Small intestine (tissue), 7 donors: Measurements from ENCODE around the gene MYL4. TPM values are rescaled to one million over a fixed set of nuclear protein-coding genes. Genes with fewer than 3 reads are reported as not detected.
A peak's percentile ranks its signal among the peaks of the same experiment; 100 is the strongest.

ENCODE experiments used
- DNase-seq, 2 donors: peaks; one replicate each; pipeline versions ENCODE4 v3.0.0 to v3.0.0-alpha.2; 2013
- FAIRE-seq: peaks from 2 replicates; lab custom pipeline; 2012; peaks lifted over from hg19 to GRCh38; lab: Jason Lieb, UNC
- H3K27ac ChIP-seq, 3 donors: one replicate each; pipeline ENCODE4 v1.5.1; 2013; ENCODE audit warnings: low read length in 2 of 3, mild to moderate bottlenecking in 2 of 3, control low read depth in 1 of 3, inconsistent platforms in 1 of 3, low read depth in 1 of 3, moderate library complexity in 1 of 3
- H3K27me3 ChIP-seq, 3 donors: one replicate each; pipeline ENCODE4 v1.6.1; 2013; ENCODE audit warnings: low read length in 3 of 3, inconsistent platforms in 1 of 3; ENCODE audit not compliant: control insufficient read depth in 3 of 3, insufficient read depth in 3 of 3
- H3K36me3 ChIP-seq, 3 donors: one replicate each; pipeline ENCODE4 v1.6.1; 2013; ENCODE audit warnings: low read length in 3 of 3, inconsistent platforms in 1 of 3, low read depth in 1 of 3, mild to moderate bottlenecking in 1 of 3, moderate library complexity in 1 of 3; ENCODE audit not compliant: control insufficient read depth in 3 of 3, insufficient read depth in 2 of 3
- H3K4me1 ChIP-seq, 3 donors: one replicate each; pipeline ENCODE4 v1.6.1; 2013; ENCODE audit warnings: low read length in 2 of 3, inconsistent platforms in 1 of 3, low read depth in 1 of 3, mild to moderate bottlenecking in 1 of 3, moderate library complexity in 1 of 3; ENCODE audit not compliant: control insufficient read depth in 3 of 3, insufficient read depth in 2 of 3
- H3K4me3 ChIP-seq, 3 donors: one replicate each; pipeline ENCODE4 v1.5.1; 2013; ENCODE audit warnings: low read length in 3 of 3, control low read depth in 1 of 3, inconsistent platforms in 1 of 3, low read depth in 1 of 3, mild to moderate bottlenecking in 1 of 3, moderate library complexity in 1 of 3
- H3K9me3 ChIP-seq, 2 donors: one replicate each; pipeline ENCODE4 v1.6.1; 2013; ENCODE audit warnings: low read depth in 1 of 2, low read length in 1 of 2; ENCODE audit not compliant: control insufficient read depth in 2 of 2, insufficient read depth in 1 of 2
- WGBS, 3 donors: extraction: QIAGEN DNeasy Blood & Tissue Kit; methylation state at CpG; one replicate each; pipeline ENCODE4 v1.1.7; 2013; 5-methylcytosine and 5-hydroxymethylcytosine counted together
- polyA plus RNA-seq, 4 donors: library from polyadenylated mRNA; stranded (reverse) in 3 of 4; unstranded in 1 of 4; fragments of 200-250 nt in 3 of 4; fragments of 120-200 nt in 1 of 4; gene quantifications; one replicate each; pipeline versions ENCODE4 v1.2.1 to v1.2.3, GENCODE V29; 2013
- donor health status: healthy with polysubstance abuse.
- donor health status: control.
- donor health status: control.
- donor health status: Bipolar disorder and iron deficiency.
- donor health status: healthy.

The MYL4 gene
- polyA plus RNA-seq, 4 donors: 0.31 to 5.5 TPM; not detected in 2

GRCh38 chr17:47235506-47235905, 26.4 kb downstream of the MYL4 start:
- WGBS, 3 donors: 22 to 72% (median 37%) methylated on average over 3 of the region's 3 CpGs

DNA sequence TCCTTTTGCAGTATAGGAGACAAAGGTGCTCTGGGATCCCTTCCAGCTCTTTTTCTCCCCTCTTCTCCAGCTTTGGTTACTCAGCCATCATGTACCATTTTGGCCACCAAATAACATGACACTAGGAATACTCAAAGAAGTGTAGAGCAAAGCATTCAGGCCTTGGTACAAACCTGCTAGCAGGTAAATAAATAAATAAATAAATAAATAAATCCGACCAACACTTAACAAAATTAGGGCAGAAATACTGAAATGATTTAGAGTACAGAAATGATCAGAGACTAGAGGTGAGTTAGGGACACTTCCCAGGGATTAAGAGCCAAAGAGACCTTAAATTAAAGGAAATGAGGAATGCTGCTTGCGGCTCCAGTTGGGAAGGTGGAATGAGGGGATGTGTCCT, 26.8 kb downstream of the MYL4 start:
- WGBS, 3 donors: 92 to 99% (median 94%) methylated on average over 2 of the region's 2 CpGs
- H3K27ac ChIP-seq: no peak overlapping the region
- DNase-seq (no peak), FAIRE-seq (no peak)
- peaks cover 0 to 19% (median 8%) of the 10 kb centered on the region in 3 donors for H3K4me1 ChIP-seq
- no peak overlapping the region for H3K4me3 ChIP-seq
- H3K9me3 ChIP-seq: peaks cover 2 to 12% of the 10 kb centered on the region in 2 donors
- H3K36me3 ChIP-seq: no peaks in the 10 kb centered on the region
- H3K27me3 ChIP-seq: no peaks in the 10 kb centered on the region

More at GRCh38 chr17:47235506-47235905, 26.4 kb downstream of the MYL4 start:
- no peak for FAIRE-seq
- peaks cover 2 to 12% of the 10 kb centered on the region in 2 donors for H3K9me3 ChIP-seq
- peaks cover 0 to 15% (median 8%) of the 10 kb centered on the region in 3 donors for H3K4me1 ChIP-seq
- H3K27ac ChIP-seq: no peak overlapping the region
- no peaks in the 10 kb centered on the region for H3K27me3 ChIP-seq
- no peaks in the 10 kb centered on the region for H3K36me3 ChIP-seq
- peak in 1 of 2 donors; percentile 47 for DNase-seq
- H3K4me3 ChIP-seq: no peak overlapping the region

DNA sequence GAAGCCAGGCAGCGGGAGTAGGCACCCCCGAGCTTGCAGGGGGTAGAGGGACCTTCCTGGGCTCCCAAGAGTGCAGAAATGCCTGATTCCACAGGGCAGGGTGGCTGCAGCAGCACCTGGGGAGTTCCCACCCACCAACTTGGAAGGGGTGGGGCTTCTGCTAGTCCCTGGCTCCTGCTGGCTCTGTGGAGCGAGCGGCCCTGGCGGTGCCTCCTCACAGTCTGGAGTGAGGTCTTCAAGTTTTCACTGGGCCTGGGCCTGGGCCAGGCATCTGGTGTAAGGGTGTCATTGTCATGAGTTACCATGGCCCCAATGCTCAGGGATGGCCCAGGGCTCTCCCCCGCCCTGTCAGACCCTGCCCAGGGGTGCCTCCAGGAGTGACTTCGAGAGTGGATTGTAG, 28.7 kb downstream of the MYL4 start:
- 88 to 97% (median 93%) methylated on average over 7 of the region's 7 CpGs for WGBS, 3 donors
- DNase-seq: no peak
- H3K4me1 ChIP-seq: peaks cover 0 to 20% (median 8%) of the 10 kb centered on the region in 3 donors
- no peak overlapping the region for H3K27ac ChIP-seq
- H3K27me3 ChIP-seq: no peaks in the 10 kb centered on the region
- peaks cover 2 to 12% of the 10 kb centered on the region in 2 donors for H3K9me3 ChIP-seq
- no peaks in the 10 kb centered on the region for H3K36me3 ChIP-seq
- no peak for FAIRE-seq
- no peak overlapping the region for H3K4me3 ChIP-seq

- Histone ChIP-seq H3K27me3 (no peaks in the 10 kb centered on the region), H3K9me3 (peaks cover 2 to 12% of the 10 kb centered on the region in 2 donors), H3K4me3 (no peak overlapping the region), H3K27ac (no peak overlapping the region), H3K36me3 (no peaks in the 10 kb centered on the region), H3K4me1 (peaks cover 0 to 20% (median 8%) of the 10 kb centered on the region in 3 donors)
- FAIRE-seq (no peak), DNase-seq (no peak)
- WGBS, 3 donors: 85 to 88% (median 85%) methylated on average over 25 to 29 of the region's 29 CpGs
Observed at GRCh38 chr17:47238321-47239010, 29.3 kb downstream of the MYL4 start.

GRCh38 chr17:47239619-47239966, 30.4 kb downstream of the MYL4 start:
- H3K27me3 ChIP-seq: no peaks in the 10 kb centered on the region
- no peaks in the 10 kb centered on the region for H3K36me3 ChIP-seq
- peaks cover 0 to 20% (median 8%) of the 10 kb centered on the region in 3 donors for H3K4me1 ChIP-seq
- peak overlapping the region in 2 of 3 donors; percentile 65 to 75 for H3K27ac ChIP-seq
- DNase-seq (peak in 1 of 2 donors; percentile 58), FAIRE-seq (no peak)
- no peak overlapping the region for H3K4me3 ChIP-seq
- peaks cover 2 to 12% of the 10 kb centered on the region in 2 donors for H3K9me3 ChIP-seq
- WGBS, 3 donors: 64 to 79% (median 75%) methylated on average over 7 of the region's 7 CpGs

DNA sequence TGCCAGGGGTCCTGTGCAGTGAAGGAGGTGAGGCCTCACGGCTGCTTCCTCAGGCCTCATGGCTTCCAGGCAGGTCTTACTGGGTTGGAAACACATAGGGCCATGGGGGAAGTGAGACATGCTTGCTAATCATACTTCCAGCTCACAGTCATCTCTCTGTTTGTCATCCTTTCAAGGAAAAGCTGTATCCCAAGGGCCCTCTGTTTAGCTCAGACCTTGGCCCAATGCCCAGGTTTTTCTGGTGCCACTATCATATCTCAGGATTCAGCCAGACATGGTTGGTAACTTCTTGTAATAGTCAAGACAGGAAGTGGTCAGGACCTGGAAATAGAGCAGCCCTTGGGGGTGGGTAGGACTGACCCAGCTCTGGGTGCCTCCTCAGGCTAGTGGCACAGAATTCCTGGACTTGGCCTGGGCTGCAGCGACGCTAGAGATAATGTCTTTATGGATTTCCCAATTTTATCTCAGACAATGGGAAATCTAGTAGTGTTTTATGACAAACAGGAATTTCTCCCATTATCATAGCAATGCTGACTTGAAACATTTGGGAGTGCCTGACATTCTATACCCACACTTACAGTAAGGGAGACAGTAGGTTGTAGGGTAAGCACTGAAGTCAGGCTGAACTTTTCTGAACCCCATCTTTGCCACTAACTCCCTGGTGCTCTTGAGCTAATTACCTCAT, 31.0 kb downstream of the MYL4 start:
- Histone ChIP-seq H3K27ac (peak overlapping the region in 2 of 3 donors; percentile 65 to 75), H3K4me3 (no peak overlapping the region), H3K4me1 (peaks cover 0 to 20% (median 8%) of the 10 kb centered on the region in 3 donors), H3K36me3 (no peaks in the 10 kb centered on the region), H3K9me3 (peaks cover 2 to 12% of the 10 kb centered on the region in 2 donors), H3K27me3 (no peaks in the 10 kb centered on the region)
- FAIRE-seq: no peak
- peak; percentile 31 to 71 for DNase-seq
- 23 to 47% (median 42%) methylated on average over 3 of the region's 3 CpGs for WGBS, 3 donors

DNA sequence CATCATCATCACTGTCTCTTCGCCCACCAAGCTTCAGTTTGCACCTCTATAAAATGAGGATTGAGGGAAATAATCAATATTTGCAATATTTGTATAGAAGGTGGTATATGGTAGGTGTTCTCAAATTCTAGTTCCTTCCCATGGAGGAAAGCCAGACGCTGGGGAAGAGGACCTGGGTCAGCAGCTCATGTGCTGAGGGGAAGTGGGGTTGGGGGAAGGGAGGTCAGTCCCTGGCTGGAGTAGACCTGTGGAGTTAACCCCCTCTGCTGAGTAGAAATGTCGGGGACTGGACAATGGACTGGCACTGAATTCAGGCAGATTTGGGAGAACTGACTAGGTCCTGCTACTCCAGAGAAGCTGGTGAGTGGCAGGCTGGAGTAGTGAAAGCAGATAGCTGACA, 31.7 kb downstream of the MYL4 start:
- WGBS, 3 donors: 72 to 82% (median 77%) methylated on average over 3 of the region's 3 CpGs
- peaks cover 0 to 20% (median 8%) of the 10 kb centered on the region in 3 donors for H3K4me1 ChIP-seq
- H3K36me3 ChIP-seq: no peaks in the 10 kb centered on the region
- no peaks in the 10 kb centered on the region for H3K27me3 ChIP-seq
- H3K9me3 ChIP-seq: peaks cover 2 to 12% of the 10 kb centered on the region in 2 donors
- H3K4me3 ChIP-seq: no peak overlapping the region
- peak overlapping the region in 1 of 3 donors; percentile 24 for H3K27ac ChIP-seq
- DNase-seq (no peak), FAIRE-seq (no peak)

GRCh38 chr17:47242648-47243047, 33.5 kb downstream of the MYL4 start:
- 91 to 96% (median 96%) methylated on average over 2 of the region's 2 CpGs for WGBS, 3 donors
- no peak for FAIRE-seq

More at GRCh38 chr17:47242648-47243047, 33.5 kb downstream of the MYL4 start:
- no peaks in the 10 kb centered on the region for H3K27me3 ChIP-seq
- H3K36me3 ChIP-seq: no peaks in the 10 kb centered on the region
- H3K4me3 ChIP-seq: no peak overlapping the region
- H3K27ac ChIP-seq: no peak overlapping the region
- DNase-seq: no peak
- H3K4me1 ChIP-seq: peaks cover 0 to 20% (median 8%) of the 10 kb centered on the region in 3 donors
- no peaks in the 10 kb centered on the region for H3K9me3 ChIP-seq
